HepG2 (cell line): ENCODE data around the gene PHC1.

Source experiments
- AGO2 ChIP-seq: fragments of 200-400 bp; formaldehyde crosslinking; optimal IDR thresholded peaks from 2 replicates; pipeline ENCODE3; 2017; ENCODE audit warnings: mild to moderate bottlenecking, low read depth, low read length, moderate library complexity
- BRCA1 ChIP-seq: sonication (generic); formaldehyde crosslinking; IDR thresholded peaks from 2 replicates; pipeline ENCODE4 v1.4.0; 2020; ENCODE audit warnings: missing genetic modification reagents
- SMC3 ChIP-seq: IDR thresholded peaks from 2 replicates; pipeline ENCODE4 v1.6.1; 2011; ENCODE audit warnings: low read length, improper control_type of control experiment
- TAF1 ChIP-seq: sonication (generic); formaldehyde crosslinking; IDR thresholded peaks from 2 replicates; pipeline ENCODE4 v1.4.0; 2020; ENCODE audit warnings: missing genetic modification reagents
- ZNF335 ChIP-seq: sonication (generic); formaldehyde crosslinking; IDR thresholded peaks from 2 replicates; pipeline ENCODE4 v1.4.0; 2020; ENCODE audit warnings: missing genetic modification reagents
- ZNF382 ChIP-seq: sonication (generic); formaldehyde crosslinking; IDR thresholded peaks from 2 replicates; pipeline ENCODE4 v1.5.0; 2020; ENCODE audit warnings: missing genetic modification reagents, mild to moderate bottlenecking, borderline replicate concordance
- ZSCAN22 ChIP-seq: sonication (generic); formaldehyde crosslinking; IDR thresholded peaks from 2 replicates; pipeline ENCODE4 v1.4.0; 2020; ENCODE audit warnings: mild to moderate bottlenecking, missing genetic modification reagents
- TF ChIP-seq, protein P1 (sequence below): sonication (generic); formaldehyde crosslinking; IDR thresholded peaks from 2 replicates; pipeline ENCODE4 v1.4.0; 2020; ENCODE audit warnings: missing genetic modification reagents
- TF ChIP-seq, protein P2 (sequence below): sonication (generic); formaldehyde crosslinking; IDR thresholded peaks from 2 replicates; pipeline ENCODE4 v1.8.1; 2023; ENCODE audit warnings: missing genetic modification reagents, mild to moderate bottlenecking, borderline replicate concordance
- TF ChIP-seq, protein P3 (sequence below): sonication (generic); formaldehyde crosslinking; IDR thresholded peaks from 2 replicates; pipeline ENCODE4 v1.4.0; 2020; ENCODE audit warnings: mild to moderate bottlenecking, missing genetic modification reagents

DNA sequence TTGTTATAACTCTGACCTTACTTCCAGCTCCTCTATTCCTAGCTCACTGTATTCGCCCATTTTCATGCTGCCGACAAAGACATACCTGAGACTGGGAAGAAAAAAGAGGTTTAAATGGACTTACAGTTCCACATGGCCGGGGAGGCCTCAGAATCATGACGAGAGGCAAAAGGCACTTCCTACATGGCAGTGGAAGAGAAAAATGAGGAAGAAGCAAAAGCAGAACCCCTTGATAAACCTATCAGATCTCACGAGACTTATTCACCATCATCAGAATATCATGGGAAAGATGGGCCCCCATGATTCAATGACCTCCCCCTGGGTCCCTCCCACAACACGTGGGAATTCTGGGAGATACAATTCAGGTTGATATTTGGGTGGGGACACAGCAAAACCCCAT, 14.5 kb upstream of the PHC1 start:
- TF ChIP-seq AGO2 = no peak
- TF ChIP-seq BRCA1 (CRISPR knock-in tag) = no peak
- TF ChIP-seq, protein P1, sequence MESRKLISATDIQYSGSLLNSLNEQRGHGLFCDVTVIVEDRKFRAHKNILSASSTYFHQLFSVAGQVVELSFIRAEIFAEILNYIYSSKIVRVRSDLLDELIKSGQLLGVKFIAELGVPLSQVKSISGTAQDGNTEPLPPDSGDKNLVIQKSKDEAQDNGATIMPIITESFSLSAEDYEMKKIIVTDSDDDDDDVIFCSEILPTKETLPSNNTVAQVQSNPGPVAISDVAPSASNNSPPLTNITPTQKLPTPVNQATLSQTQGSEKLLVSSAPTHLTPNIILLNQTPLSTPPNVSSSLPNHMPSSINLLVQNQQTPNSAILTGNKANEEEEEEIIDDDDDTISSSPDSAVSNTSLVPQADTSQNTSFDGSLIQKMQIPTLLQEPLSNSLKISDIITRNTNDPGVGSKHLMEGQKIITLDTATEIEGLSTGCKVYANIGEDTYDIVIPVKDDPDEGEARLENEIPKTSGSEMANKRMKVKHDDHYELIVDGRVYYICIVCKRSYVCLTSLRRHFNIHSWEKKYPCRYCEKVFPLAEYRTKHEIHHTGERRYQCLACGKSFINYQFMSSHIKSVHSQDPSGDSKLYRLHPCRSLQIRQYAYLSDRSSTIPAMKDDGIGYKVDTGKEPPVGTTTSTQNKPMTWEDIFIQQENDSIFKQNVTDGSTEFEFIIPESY (CRISPR knock-in tag) = no peak
- TF ChIP-seq ZSCAN22 (CRISPR knock-in tag) = no peak
- no peak for TF ChIP-seq ZNF382 (CRISPR knock-in tag)
- TF ChIP-seq ZNF335 (CRISPR knock-in tag) = no peak
- TF ChIP-seq, protein P2, sequence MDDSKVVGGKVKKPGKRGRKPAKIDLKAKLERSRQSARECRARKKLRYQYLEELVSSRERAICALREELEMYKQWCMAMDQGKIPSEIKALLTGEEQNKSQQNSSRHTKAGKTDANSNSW (CRISPR knock-in tag) = no peak
- TF ChIP-seq TAF1 = no peak
- TF ChIP-seq, protein P3, sequence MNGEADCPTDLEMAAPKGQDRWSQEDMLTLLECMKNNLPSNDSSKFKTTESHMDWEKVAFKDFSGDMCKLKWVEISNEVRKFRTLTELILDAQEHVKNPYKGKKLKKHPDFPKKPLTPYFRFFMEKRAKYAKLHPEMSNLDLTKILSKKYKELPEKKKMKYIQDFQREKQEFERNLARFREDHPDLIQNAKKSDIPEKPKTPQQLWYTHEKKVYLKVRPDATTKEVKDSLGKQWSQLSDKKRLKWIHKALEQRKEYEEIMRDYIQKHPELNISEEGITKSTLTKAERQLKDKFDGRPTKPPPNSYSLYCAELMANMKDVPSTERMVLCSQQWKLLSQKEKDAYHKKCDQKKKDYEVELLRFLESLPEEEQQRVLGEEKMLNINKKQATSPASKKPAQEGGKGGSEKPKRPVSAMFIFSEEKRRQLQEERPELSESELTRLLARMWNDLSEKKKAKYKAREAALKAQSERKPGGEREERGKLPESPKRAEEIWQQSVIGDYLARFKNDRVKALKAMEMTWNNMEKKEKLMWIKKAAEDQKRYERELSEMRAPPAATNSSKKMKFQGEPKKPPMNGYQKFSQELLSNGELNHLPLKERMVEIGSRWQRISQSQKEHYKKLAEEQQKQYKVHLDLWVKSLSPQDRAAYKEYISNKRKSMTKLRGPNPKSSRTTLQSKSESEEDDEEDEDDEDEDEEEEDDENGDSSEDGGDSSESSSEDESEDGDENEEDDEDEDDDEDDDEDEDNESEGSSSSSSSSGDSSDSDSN (CRISPR knock-in tag) = no peak
- no peak for TF ChIP-seq SMC3
